PFSK-1 (cell line): Measurements from ENCODE around the gene HPCA.

ENCODE experiments used
- FOXP2 ChIP-seq: optimal IDR thresholded peaks from 2 replicates; pipeline ENCODE3; 2011; ENCODE audit warnings: borderline replicate concordance, control low read depth, inconsistent platforms; ENCODE audit not compliant: insufficient read depth; ENCODE audit errors: extremely low read length, extremely low read depth
- POLR2AphosphoS5 ChIP-seq: IDR thresholded peaks from 2 replicates; pipeline ENCODE4 v1.6.1; 2012; ENCODE audit warnings: low read depth, mild to moderate bottlenecking, control low read depth, low read length, moderate library complexity
- REST ChIP-seq, 2 experiments: IDR thresholded peaks; 2 replicates each; pipeline versions ENCODE4 v1.6.1 to v1.8.0; 2011 to 2012; ENCODE audit warnings: low read depth in 2 of 2, low read length in 2 of 2, control low read depth in 1 of 2, inconsistent platforms in 1 of 2, mild to moderate bottlenecking in 1 of 2, moderate library complexity in 1 of 2; ENCODE audit not compliant: insufficient read depth in 1 of 2
- SIN3A ChIP-seq: IDR thresholded peaks from 2 replicates; pipeline ENCODE4 v1.6.1; 2012; ENCODE audit warnings: mild to moderate bottlenecking, low read length, moderate library complexity, borderline replicate concordance; ENCODE audit not compliant: insufficient read depth
- TAF1 ChIP-seq: IDR thresholded peaks from 2 replicates; pipeline ENCODE4 v1.6.1; 2012; ENCODE audit warnings: low read length, control low read depth, borderline replicate concordance; ENCODE audit not compliant: insufficient read depth

The HPCA gene

GRCh38 chr1:32920833-32921232 is 34.5 kb downstream of the HPCA start:
- no peak for TF ChIP-seq TAF1

GRCh38 chr1:32924881-32925344 is 38.6 kb downstream of the HPCA start:
- no peak for TF ChIP-seq TAF1
- TF ChIP-seq POLR2AphosphoS5, result no peak
- no peak for TF ChIP-seq SIN3A
- TF ChIP-seq REST (IDR thresholded peaks at IDR 0.05; ENCODE audit: insufficient read depth in 1 of 2, low read depth in 2 of 2, low read length in 2 of 2), result no peak
- no peak for TF ChIP-seq FOXP2

GRCh38 chr1:32925403-32926162 is 39.3 kb downstream of the HPCA start:
- TF ChIP-seq POLR2AphosphoS5, result no peak
- TF ChIP-seq TAF1, result no peak

- TF ChIP-seq REST (IDR thresholded peaks at IDR 0.05; ENCODE audit: insufficient read depth in 1 of 2, low read depth in 2 of 2, low read length in 2 of 2) (no peak), FOXP2 (no peak), SIN3A (no peak), POLR2AphosphoS5 (no peak), TAF1 (no peak)
These were observed 40.3 kb downstream of the HPCA start for GRCh38 chr1:32926562-32926961.

- TF ChIP-seq SIN3A (no peak), FOXP2 (no peak), REST (IDR thresholded peaks at IDR 0.05; ENCODE audit: insufficient read depth in 1 of 2, low read depth in 2 of 2, low read length in 2 of 2) (no peak), TAF1 (no peak), POLR2AphosphoS5 (no peak)
These were observed 41.1 kb downstream of the HPCA start for GRCh38 chr1:32927441-32927840.

- TF ChIP-seq REST (IDR thresholded peaks at IDR 0.05; ENCODE audit: insufficient read depth in 1 of 2, low read depth in 2 of 2, low read length in 2 of 2), result no peak
- no peak for TF ChIP-seq SIN3A
- TF ChIP-seq FOXP2, result no peak
- no peak for TF ChIP-seq POLR2AphosphoS5
- no peak for TF ChIP-seq TAF1
These were observed 42.0 kb downstream of the HPCA start for GRCh38 chr1:32928285-32928684.
